Stomach (tissue), 4 donors: ENCODE measurements around the gene TMEM164.

Experiments used
- EP300 ChIP-seq: sonication (generic); formaldehyde crosslinking; IDR thresholded peaks from one replicate; pipeline ENCODE4 v1.6.1; 2017; ENCODE audit warnings: antibody characterized with exemption
- POLR2A ChIP-seq, 4 donors: fragments of 450-650 bp; IDR thresholded peaks; one replicate each; pipeline ENCODE4 v1.6.1; 2016; ENCODE audit warnings: antibody characterized with exemption in 4 of 4, control low read depth in 2 of 4, mild to moderate bottlenecking in 1 of 4, moderate library complexity in 1 of 4
- POLR2AphosphoS5 ChIP-seq, 3 donors: sonication (generic); formaldehyde crosslinking; IDR thresholded peaks; one replicate each; pipeline ENCODE4 v1.6.1; 2016; ENCODE audit warnings: antibody characterized with exemption in 3 of 3
- TF ChIP-seq, protein P1 (sequence below), 7 experiments: fragments of 450-650 bp in 4 of 7; fragments of 200-600 bp in 3 of 7; sonication (generic) in 3 of 7; IDR thresholded peaks; one replicate each; pipeline ENCODE4 v1.5.1; 2016 to 2019; ENCODE audit warnings: antibody characterized with exemption in 7 of 7, control low read depth in 2 of 7, mild to moderate bottlenecking in 1 of 7

DNA sequence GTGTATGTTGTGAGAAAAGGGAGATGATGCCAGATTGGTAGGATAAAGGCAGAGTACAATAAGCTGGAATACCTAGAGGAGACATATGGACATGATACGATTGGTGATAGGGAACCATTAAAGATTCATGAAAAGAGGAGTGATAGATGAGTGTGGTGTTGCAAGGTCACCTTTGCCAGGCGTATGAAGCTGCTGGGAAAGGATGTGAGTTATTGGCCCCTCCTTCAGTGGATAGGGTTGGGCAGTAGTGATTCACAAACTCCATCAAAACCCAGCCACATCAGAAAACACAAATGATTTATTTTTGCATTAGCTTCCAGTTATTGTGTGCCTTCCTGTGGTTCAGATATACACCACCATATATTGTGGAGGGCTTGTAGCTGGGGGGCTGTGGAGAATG is 34.3 kb downstream of the TMEM164 start:
- TF ChIP-seq, protein P1, sequence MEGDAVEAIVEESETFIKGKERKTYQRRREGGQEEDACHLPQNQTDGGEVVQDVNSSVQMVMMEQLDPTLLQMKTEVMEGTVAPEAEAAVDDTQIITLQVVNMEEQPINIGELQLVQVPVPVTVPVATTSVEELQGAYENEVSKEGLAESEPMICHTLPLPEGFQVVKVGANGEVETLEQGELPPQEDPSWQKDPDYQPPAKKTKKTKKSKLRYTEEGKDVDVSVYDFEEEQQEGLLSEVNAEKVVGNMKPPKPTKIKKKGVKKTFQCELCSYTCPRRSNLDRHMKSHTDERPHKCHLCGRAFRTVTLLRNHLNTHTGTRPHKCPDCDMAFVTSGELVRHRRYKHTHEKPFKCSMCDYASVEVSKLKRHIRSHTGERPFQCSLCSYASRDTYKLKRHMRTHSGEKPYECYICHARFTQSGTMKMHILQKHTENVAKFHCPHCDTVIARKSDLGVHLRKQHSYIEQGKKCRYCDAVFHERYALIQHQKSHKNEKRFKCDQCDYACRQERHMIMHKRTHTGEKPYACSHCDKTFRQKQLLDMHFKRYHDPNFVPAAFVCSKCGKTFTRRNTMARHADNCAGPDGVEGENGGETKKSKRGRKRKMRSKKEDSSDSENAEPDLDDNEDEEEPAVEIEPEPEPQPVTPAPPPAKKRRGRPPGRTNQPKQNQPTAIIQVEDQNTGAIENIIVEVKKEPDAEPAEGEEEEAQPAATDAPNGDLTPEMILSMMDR (IDR thresholded peaks at IDR 0.05) = no peak
- TF ChIP-seq POLR2A (IDR thresholded peaks at IDR 0.05) = no peak
- no peak for TF ChIP-seq EP300
- TF ChIP-seq POLR2AphosphoS5 (IDR thresholded peaks at IDR 0.05) = no peak
